ENCODE measurements around the gene ADGRL3.
"Not testable (repeated sequence)": the region's sequence is repeated elsewhere in the genome, so short reads cannot be mapped to it uniquely, and the experiment has no call there.

ADGRL3 gene

DNA sequence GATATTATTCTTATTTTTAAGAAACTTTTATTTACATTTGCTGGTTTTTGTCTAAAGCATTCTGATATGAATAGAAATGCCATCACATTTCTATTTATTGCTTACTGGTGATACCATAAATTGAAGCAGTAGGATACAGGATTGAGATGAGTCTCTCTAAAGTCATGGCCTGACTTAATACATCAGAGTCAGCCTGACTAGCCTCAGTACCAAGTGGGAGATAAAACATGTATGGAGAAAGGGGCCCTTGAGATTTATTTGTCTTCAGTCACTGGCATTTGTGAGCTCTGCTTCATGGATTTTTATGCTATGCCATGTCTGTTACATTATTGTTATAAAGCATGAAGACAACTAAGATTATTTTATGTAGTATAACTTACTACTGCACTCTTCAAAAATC is 465.5 kb downstream of the ADGRL3 start:
- DNase-seq, result no peak

DNA sequence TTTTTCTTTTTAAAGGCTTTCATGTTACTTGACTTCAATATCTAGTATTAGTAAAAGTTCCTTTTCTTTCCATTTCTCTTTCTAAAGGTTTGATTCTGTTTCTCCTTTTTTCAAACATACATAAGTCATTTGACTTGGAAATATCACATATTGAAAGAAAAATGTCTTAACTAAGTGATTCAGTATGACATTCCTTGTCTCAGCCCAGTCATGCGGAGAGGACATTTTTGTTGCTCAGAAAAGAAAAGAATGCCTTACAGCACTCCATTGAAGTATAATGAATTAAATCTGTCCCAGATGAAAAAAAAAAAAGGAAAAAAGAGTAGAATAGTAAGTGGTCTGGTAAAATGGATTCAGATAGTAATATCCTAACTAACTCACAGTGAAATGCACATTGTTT is 466.1 kb downstream of the ADGRL3 start:
- no peak for DNase-seq

DNA sequence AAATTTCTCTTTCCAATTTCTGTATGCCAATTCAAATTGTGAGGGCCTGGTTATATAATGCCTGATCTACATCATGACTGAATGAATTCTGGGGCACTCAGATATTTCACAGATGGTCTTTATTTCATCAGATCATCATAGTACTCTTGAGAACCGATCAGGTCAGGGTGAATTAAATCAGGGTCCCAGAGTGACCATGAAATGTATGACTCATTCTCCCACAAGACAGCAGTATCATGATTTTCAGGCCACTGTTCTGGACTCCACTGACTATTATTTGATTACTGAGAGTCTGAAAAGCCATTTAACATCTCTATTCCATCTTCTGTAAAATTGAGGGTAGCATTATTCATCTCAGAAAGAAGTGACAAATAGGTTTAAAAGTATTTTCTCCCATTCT is 471.5 kb downstream of the ADGRL3 start:
- DNase-seq, result no peak

DNA sequence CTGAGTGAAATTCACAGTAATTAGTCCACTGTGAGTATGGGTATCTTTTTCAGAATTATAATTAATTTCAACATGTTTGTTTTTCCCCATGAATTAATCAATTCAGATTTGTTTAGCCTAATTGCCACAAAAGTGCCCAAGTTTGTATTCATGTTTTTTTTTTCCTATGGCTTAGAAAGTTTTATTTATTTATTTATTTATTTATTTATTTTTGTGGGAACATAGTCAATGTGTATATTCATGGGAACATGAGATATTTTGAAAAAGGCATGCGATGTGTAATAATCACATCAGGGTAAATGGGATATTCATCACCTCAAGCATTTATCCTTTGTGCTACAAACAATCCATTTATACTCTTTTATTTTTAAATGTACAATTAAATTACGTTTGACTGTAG is 475.3 kb downstream of the ADGRL3 start:
- no peak for DNase-seq

DNA sequence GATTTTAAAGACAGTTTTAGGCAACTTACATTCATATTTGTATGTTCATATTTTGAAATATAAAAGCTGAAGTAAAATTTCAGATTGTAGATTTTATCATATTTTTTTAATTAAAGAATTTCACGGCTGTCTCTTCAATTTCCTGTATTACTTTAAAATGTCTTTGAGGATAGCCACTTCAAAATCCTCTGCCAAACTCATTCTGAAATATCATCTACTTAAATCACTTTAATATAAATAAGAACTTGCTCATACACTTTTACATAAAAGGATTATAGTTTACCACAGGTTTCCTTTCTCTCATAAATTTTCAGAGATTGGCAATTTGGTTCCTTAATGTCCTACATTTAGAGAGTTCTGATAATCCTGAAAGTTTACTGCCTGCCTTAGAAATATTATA is 478.2 kb downstream of the ADGRL3 start:
- no peak for DNase-seq

DNA sequence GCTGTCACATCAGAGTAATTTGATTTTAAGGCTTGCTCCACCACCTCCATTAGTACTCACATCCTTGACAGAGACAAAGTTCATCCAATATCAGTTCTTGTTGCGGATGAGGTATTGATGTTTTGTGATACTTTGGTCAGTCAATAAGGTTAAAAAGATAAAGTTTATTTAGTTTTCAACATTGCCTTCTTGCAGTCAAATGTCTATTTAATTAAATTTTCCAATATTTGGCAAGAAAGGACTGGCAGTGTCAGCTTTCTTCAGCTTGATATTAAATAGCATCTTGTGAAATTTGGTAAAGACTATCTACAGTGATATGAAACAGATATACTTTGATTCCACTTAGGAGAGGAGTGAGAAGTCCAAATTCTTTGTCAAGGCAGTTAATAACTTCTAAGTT is 493.4 kb downstream of the ADGRL3 start:
- DNase-seq, result no peak

DNA sequence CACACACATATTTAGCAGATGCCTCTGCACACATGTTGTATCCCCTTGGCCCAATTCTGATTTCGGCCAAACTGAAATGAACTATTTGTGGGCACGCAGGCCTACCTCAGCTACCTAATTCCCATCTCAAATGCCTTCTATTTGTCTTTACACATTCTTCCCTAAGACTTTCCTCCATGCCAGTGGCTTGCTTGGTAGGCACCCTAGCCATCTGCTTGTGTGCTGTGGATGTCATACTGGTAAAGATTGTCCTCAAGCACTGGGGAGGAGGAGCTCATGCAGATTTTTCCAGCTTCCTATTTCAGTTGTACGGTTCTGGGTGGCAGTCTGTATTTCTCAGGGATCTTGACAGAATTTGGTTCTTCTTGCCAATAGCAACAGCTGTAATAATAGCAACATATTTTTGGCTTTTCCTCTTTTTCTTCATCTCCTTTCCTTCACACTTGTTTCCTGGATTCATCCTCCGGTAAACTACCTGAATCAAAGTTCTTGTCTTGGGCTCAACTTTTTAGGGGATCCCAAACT is 514.3 kb downstream of the ADGRL3 start:
- DNase-seq, result no peak

DNA sequence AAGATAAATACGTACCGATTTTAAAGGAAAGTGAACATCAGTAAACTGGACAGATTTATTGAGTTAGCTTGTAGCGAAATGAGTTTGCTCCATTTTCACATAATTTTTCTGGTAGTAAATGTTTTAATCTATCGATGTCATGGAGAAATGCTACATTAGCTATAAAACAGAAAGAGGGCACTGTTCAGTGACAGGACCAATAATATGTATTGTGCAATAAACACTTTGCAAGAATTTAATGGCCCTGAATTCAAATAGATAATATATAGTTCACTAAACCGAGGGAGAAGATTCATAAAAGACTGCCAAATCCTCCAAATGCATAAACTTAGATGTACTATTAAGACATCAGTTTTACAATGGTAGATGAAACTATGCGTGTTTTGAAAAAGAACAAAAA is 516.3 kb downstream of the ADGRL3 start:
- no peak for DNase-seq

DNA sequence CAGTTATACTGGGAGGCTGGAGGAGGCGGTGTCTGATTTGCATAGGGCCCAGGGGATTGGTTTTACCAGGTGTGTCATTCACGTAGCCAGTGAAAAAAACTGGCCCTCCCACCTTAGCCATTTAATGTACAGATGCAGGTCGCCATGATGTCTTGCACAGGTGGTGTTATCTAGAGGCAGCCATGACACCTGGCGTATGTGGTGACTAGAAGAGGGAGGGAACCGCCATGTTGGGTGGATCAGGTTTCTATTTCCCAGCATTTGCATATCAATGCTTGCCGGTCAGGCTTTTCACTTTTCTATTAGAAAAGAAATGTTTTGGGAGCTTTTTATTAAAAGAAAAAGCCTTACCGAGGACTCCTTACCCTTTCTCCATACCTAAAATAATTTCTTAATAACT is 523.4 kb downstream of the ADGRL3 start:
- no peak for DNase-seq

DNA sequence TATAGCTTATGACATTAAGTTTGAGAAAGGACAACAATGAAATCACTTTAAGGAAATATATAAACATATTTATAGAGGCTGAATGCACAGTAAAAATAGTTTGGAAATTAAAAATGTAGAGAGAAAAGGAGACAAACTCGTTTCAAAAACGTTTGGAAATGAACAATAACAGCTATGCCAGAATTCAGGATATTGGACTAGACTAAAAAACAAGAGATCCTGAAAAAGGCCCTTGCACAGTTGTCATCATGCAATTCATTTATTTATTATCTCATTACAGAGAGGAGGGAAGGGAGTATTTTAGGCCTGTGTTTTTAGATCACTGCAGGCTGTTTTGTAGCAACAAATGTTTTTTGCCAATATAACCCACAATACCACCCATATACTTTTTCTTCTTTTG is 527.2 kb downstream of the ADGRL3 start:
- no peak for DNase-seq

DNA sequence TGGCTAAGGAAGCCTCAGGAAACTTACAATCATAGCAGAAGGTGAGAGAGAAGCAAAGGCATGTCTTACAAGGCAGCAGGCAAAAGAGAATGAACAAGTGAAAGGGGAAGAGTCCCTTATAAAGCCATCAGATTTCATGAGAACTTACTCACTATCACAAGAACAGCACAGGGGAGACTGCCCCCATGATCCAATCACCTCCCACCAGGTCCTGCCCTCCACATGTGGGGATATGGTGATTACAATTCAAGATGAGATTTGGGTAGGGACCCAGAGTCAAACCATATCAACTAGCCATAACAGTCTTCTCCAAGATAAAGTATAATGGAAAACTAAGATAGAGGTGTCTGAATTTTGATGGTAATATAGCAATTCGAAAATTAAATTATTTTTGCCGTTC is 534.3 kb downstream of the ADGRL3 start:
- no peak for DNase-seq

DNA sequence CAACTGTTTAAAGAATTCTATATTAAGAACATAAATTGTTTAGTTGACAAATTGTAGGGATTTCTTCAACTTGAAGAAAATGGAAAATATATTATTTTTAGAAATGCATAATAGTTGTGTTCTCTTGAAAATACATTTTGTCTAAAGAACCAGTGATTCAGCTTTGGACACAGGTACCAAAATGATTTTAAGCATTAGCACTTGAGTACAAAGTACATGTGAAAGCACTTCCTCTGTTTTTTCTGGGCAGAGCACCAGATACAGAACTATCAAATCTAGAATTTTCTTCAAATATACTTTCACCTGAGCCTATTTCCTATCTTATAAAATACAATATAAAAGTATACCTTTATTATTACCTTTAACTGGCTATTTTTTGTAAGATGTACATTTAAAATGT is 539.8 kb downstream of the ADGRL3 start:
- DNase-seq, result no peak

DNA sequence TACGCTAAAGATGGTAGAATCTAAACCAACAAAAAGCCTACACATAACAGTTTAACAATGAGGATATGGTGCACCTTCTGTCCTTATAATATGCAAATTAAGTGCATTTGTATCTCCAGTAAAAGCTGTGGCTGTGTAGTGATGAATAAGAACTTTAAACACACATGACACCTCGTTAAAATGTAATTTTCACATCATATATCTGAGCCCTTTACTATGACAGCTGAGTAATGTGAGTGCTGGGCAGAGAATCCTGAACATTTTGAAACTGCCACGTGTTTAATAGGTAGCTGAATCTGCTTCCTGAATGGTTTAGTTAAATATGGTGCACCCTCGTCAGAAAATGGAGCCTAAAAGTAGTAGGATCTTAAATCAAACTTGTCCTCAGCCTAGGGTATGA is 540.8 kb downstream of the ADGRL3 start:
- DNase-seq, result no peak

DNA sequence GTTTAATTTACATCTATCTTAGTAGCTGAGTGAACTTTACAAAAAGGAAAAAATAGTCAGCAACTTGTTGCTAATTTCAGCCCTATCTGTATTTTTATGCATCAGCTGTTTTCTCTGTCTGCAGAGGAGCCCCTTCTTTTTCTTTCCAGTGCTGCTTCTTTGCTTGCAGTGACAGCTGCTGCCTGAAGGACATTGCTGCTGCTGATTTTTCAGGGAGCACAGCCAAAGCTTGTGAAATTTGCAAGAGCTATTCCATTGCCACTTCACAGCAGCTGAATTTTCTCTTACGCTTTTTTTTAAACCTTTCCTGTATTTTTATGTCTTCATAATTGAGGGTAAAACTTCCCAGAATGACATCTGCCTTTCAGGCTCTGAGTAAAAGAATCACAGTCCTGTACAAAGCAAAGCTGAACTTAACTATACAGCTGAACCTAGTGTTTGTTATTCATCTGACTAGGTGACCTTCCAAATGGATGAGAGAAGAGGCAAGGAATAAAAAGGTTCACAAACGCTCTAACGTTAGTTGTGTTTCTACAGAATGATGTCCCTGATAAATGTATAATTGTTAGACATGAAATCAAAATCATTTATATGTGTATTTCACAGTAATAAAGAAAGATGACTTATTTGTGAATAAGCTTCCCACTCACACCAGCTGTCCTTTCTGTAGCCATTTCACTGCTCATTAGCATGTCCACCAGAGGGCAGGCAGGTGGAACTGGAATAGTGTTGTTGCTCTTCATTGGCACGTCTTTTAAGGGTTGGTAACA is 541.4 kb downstream of the ADGRL3 start:
- no peak for DNase-seq

DNA sequence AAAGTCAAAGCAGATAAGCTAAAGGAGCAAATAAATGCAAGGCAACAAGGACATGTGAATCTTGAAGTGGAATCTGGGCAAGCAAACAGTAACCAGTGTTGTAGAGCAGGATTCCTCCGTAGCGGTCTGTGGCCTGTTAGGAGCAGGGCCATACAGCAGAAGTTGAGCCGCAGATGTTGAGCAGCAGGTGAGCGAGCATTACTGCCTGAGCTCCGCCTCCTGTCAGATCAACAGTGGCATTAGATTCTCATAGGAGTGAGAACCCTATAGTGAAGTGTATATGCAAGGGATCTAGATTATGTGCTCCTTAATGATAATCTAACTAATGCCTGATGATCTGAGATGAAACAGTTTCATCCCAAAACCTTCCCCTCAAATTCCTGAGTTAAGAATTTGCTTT is 550.7 kb downstream of the ADGRL3 start:
- no peak for DNase-seq

DNA sequence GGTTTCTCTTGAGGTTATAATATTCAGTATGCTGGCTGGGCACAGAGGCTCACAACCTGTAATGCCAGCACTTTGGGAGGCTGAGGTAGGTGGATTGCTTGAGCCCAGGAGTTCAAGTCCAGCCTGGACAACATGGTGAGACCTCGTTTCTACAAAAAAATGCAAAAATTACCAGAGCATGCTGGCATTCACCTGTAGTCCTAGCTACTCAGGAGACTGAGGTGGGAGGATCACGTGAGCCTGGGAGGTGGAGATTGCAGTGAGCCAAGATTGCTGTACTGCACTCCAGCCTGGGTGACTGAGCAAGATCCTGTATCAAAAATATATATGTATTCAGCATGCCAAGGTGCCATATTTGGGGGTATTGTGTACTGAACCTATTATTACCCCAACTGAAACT is 552.5 kb downstream of the ADGRL3 start:
- no peak for DNase-seq

DNA sequence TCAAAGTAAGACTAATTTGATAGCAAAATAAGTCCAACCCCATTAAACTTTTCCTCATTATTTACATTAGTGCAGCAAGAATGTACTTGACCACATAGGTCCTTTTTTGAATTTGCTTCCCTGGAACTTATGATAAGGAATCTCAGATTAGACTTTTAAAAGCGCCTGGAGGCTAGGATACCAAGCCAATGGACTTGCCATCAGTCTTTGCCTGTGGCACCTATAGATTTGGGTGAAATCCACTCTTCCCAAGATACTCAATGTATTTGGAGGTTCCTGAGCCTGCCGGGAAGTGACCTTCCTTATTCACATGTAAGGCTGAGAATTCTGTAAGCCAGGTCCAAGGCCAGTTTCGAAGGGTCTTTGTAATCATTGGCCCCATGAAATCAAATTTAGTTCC is 553.6 kb downstream of the ADGRL3 start:
- no peak for DNase-seq

DNA sequence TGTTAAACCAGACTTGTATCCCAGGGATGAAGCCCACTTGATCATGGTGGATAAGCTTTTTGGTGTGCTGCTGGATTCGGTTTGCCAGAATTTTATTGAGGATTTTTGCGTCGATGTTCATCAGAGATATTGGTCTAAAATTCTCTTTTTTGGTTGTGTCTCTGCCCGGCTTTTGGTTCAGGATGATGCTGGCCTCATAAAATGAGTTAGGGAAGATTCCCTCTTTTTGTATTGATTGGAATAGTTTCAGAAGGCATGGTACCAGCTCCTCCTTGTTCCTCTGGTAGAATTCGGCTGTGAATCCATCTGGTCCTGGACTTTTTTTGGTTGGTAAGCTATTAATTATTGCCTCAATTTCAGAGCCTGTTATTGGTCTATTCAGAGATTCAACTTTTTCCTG is 556.8 kb downstream of the ADGRL3 start:
- not testable (repeated sequence) for DNase-seq

DNA sequence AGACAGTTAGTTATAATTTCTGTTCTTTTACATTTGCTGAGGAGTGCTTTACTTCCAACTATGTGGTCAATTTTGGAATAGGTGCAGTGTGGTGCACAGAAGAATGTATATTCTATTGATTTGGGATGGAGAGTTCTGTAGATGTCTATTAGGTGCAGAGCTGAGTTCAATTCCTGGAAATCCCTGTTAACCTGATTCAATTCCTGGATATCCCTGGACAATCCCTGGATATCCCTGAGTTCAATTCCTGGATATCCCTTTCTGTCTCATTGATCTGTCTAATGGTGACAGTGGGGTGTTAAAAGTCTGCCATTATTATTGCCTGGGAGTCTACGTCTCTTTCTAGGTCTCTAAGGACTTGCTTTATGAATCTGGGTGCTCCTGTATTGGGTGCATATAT is 557.9 kb downstream of the ADGRL3 start:
- DNase-seq, result not testable (repeated sequence)

DNA sequence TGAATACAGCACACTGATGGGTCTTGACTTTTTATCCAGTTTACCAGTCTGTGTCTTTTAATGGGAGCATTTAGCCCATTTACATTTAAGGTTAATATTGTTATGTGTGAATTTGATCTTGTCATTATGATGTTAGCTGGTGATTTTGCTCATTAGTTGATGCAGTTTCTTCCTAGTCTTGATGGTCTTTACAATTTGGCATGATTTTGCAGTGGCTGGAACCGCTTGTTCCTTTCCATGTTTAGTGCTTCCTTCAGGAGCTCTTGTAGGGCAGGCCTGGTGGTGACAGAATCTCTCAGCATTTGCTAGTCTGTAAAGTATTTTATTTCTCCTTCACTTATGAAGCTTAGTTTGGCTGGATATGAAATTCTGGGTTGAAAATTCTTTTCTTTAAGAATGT is 558.5 kb downstream of the ADGRL3 start:
- DNase-seq, result not testable (repeated sequence)

DNA sequence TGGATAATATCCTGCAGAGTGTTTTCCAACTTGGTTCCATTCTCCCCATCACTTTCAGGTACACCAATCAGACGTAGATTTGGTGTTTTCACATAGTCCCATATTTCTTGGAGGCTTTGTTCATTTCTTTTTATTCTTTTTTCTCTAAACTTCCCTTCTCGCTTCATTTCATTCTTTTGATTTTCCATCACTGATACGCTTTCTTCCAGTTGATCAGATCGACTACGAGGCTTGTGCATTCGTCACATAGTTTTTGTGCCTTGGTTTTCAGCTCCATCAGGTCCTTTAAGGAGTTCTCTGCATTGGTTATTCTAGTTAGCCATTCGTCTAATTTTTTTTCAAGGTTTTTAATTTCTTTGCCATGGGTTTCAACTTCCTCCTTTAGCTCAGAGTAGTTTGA is 559.1 kb downstream of the ADGRL3 start:
- DNase-seq, result not testable (repeated sequence)

DNA sequence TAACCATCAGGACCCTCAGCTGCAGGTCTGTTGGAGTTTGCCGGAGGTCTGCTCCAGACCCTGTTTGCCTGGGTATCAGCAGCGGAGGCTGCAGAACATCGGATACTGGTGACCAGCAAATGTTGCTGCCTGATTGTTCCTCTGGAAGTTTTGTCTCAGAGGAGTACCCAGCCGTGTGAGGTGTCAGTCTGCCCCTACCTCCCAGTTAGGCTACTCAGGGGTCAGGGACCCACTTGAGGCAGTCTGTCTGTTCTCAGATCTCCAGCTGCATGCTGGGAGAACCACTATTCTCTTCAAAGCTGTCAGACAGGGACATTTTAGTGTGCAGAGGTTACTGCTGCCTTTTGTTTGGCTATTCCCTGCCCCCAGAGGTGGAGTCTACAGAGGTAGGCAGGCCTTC is 559.8 kb downstream of the ADGRL3 start:
- not testable (repeated sequence) for DNase-seq

DNA sequence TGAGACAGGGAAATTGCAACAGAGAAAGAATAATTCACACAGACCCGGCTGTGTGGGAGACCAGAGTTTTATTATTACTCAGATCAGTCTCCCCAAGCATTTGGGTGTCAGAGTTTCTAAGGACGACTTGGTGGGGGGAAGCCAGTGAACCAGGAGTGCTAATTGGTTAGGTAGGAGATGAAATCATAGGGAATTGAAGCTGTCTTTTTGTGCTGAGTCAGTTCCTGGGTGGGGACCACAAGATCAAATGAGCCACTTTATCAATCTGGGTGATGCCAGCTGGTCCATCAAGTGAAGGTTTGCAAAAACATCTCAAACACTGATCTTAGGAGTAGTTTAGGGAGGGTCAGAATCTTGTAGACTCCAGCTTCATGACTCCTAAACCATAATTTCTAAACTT is 560.7 kb downstream of the ADGRL3 start:
- DNase-seq, result no peak

DNA sequence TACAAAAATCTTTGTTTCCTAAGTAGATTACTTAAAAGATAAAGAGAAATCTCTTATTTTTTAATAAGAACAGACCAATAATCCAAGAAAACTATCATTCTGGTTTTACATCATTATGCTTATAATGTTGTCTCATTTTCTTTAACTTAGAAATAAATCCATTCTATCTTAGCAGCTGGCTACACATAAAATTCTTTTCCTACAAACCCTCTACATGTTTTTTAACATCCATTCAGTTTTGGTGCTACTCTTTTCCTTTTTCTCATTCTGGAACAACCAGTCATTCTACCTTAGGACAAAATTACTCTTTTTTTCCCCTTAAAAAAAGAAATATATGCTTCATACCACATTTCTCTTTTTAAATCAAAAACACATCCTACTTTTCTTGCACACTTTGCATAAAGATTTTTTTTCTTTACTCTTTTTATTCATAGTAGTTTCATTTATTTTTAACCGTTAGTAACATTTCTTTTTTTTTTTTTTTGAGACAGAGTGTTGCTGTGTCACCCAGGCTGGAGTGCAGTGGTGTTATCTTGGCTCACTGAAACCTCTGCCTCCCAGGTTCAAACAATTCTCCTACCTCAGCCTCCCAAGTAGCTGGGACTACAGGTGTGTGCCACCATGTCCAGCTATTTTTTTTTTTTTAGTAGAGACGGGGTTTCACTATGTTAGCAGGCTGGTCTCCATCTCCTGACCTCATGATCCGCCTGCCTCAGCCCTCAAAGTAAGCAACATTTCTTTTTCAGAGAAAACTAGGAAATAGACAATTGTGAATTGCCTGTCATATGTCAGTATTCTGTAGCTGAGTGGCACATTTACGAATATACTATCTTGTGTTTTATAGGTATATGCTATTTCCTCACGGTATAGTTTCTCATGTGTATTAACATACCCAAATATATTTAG is 562.8 kb downstream of the ADGRL3 start:
- no peak for DNase-seq
